Measurements from ENCODE around the gene AGRN. TPM values are rescaled to one million over a fixed set of nuclear protein-coding genes. Genes with fewer than 3 reads are reported as not detected.
A peak's percentile ranks its signal among the peaks of the same experiment; 100 is the strongest.

AGRN gene
- total RNA-seq, 3 donors from 2014 or later (not counting 1 experiment from before 2014, with no cell fraction given): 4.1 to 5.0 (median 4.6) TPM

DNA sequence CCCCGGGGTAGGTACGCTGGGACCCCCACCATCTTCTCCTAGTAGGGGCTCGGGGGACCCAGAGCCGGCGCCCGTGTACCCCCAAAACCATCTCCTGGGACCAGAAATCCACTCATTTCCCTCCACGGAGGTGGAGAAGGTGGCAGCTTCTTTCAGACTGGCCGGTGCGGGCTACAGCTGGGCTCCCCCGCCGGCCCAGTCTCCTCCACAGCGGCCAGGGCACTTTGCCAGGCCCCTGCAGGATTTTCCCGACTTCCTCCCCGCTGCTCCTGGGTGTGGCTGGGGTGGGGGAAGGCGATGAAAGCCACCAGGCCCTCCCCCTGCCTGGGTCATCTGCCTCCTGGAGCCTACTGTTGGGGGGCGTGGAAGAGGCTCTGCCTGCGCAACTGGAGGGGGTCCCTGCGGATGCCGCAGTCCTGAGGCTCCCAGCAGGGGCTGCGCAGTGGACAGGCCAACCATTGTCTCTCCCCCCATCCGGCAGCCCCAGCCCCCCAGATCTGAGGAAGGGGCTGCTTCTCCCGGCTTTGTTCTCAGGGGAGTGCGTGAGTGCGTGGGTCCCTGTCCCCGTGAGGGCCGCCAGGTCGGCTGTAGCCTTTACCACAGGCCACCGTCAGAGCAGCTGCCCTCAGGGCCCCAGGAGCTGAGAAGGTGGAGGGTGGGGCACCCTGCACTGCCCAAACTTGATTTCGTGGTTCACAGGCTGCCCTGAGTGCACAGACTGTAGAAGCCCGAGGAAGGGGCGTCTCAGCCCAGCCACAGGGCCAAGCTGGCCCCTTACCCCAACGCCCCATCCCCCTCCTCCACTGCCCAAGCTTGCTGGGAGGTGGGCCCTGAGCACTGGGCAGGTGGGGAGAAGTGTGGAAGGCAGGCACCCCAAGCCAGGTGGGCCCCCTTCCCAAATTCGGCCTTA is 1.3 kb downstream of the AGRN start:
- no peak for ATAC-seq
- H3K4me3 Mint-ChIP-seq: peak overlapping the region; percentile 72
- peaks cover 0 to 18% of the 10 kb centered on the region in 2 donors for H3K4me1 Mint-ChIP-seq
- no peaks in the 10 kb centered on the region for H3K36me3 Mint-ChIP-seq
- intact Hi-C loops (cut with micrococcal nuclease): no loop called here
- WGBS (ENCODE audit: insufficient coverage): 31% methylated on average over 32 of the region's 33 CpGs
- Histone ChIP-seq H3K36me3 (ENCODE audit: control insufficient read depth, insufficient read depth, low read length) (no peaks in the 10 kb centered on the region), H3K4me1 (ENCODE audit: control insufficient read depth, insufficient read depth, low read length) (peaks cover 24% of the 10 kb centered on the region), H3K4me3 (ENCODE audit: low read length) (no peak overlapping the region), H3K27me3 (ENCODE audit: control insufficient read depth, insufficient read depth, low read length) (peaks cover 11% of the 10 kb centered on the region), H3K9me3 (ENCODE audit: control insufficient read depth, insufficient read depth, low read length) (no peaks in the 10 kb centered on the region), H3K27ac (ENCODE audit: low read length) (no peak overlapping the region)
- no peak overlapping the region for H3K27ac Mint-ChIP-seq
- TF ChIP-seq, protein P1, sequence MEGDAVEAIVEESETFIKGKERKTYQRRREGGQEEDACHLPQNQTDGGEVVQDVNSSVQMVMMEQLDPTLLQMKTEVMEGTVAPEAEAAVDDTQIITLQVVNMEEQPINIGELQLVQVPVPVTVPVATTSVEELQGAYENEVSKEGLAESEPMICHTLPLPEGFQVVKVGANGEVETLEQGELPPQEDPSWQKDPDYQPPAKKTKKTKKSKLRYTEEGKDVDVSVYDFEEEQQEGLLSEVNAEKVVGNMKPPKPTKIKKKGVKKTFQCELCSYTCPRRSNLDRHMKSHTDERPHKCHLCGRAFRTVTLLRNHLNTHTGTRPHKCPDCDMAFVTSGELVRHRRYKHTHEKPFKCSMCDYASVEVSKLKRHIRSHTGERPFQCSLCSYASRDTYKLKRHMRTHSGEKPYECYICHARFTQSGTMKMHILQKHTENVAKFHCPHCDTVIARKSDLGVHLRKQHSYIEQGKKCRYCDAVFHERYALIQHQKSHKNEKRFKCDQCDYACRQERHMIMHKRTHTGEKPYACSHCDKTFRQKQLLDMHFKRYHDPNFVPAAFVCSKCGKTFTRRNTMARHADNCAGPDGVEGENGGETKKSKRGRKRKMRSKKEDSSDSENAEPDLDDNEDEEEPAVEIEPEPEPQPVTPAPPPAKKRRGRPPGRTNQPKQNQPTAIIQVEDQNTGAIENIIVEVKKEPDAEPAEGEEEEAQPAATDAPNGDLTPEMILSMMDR (IDR thresholded peaks at IDR 0.05): no peak
- H3K27me3 Mint-ChIP-seq (ENCODE audit: low read depth in 2 of 2): peaks cover 0 to 9% of the 10 kb centered on the region in 2 donors
- no peak for DNase-seq
- H3K9me3 Mint-ChIP-seq: no peaks in the 10 kb centered on the region

DNA sequence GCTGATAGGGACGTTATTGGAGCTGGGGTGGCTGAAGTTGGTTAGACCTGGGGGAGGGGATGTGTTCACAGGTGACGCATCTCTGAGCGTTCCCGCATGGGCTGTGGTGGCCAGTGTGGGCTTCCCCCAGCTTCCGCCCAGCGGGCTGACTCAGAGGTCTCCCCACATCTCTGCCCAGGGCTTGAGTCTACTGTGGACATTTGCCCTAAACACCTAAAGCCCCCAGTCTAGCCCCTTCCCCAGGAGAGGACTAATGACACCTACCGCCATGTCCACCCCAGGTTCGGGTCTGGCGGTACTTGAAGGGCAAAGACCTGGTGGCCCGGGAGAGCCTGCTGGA is 2.0 kb downstream of the AGRN start:
- Histone ChIP-seq H3K27ac (ENCODE audit: low read length) (no peak overlapping the region), H3K4me1 (ENCODE audit: control insufficient read depth, insufficient read depth, low read length) (peaks cover 24% of the 10 kb centered on the region), H3K27me3 (ENCODE audit: control insufficient read depth, insufficient read depth, low read length) (peaks cover 11% of the 10 kb centered on the region), H3K4me3 (ENCODE audit: low read length) (no peak overlapping the region), H3K36me3 (ENCODE audit: control insufficient read depth, insufficient read depth, low read length) (no peaks in the 10 kb centered on the region), H3K9me3 (ENCODE audit: control insufficient read depth, insufficient read depth, low read length) (no peaks in the 10 kb centered on the region)
- no peak overlapping the region for H3K27ac Mint-ChIP-seq
- H3K4me1 Mint-ChIP-seq: peaks cover 0 to 18% of the 10 kb centered on the region in 2 donors
- TF ChIP-seq, protein P1 (IDR thresholded peaks at IDR 0.05): no peak
- DNase-seq (no peak), ATAC-seq (no peak)
- H3K27me3 Mint-ChIP-seq (ENCODE audit: low read depth in 2 of 2): peaks cover 0 to 9% of the 10 kb centered on the region in 2 donors
- H3K4me3 Mint-ChIP-seq: no peak overlapping the region
- no peaks in the 10 kb centered on the region for H3K9me3 Mint-ChIP-seq
- no peaks in the 10 kb centered on the region for H3K36me3 Mint-ChIP-seq
- 67% methylated on average over 10 of the region's 10 CpGs for whole genome bisulfite sequencing (ENCODE audit: insufficient coverage)
- intact Hi-C loops (cut with micrococcal nuclease): no loop called here

DNA sequence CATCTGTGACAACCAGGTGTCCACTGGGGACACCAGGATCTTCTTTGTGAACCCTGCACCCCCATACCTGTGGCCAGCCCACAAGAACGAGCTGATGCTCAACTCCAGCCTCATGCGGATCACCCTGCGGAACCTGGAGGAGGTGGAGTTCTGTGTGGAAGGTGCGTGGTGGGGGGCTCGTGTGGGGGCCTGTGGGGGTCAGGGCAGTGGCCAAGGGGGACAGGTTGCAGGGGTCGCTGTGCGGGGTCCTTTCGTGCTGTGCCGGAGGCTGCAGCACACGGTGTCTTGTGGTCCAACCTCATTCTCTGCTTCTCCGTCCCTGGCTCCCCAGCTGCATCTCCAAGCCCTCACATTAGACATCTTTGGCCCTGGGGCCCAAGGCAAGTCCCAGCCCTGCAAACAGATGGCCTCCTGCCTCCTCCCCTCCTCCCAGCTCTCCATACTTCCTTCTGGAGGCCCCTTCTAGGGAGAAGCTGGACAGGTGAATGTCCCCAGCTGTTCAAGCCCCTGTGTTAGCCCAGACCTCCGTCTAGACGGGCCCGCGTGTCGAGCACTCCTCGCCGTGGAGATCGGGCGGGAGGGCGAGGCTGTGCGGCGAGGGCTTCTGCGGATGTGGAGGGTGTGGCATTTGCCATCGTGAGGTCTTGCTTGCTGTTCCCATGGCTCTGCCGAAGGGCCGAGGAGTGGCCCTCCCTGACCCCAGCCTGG is 2.5 kb downstream of the AGRN start:
- H3K36me3 Mint-ChIP-seq: no peaks in the 10 kb centered on the region
- H3K27ac ChIP-seq (ENCODE audit: low read length): no peak overlapping the region
- H3K27me3 ChIP-seq (ENCODE audit: control insufficient read depth, insufficient read depth, low read length): peaks cover 11% of the 10 kb centered on the region
- TF ChIP-seq, protein P1 (IDR thresholded peaks at IDR 0.05): no peak
- no peak overlapping the region for H3K4me3 ChIP-seq (ENCODE audit: low read length)
- ATAC-seq (no peak), DNase-seq (no peak)
- no peak overlapping the region for H3K27ac Mint-ChIP-seq
- H3K4me1 Mint-ChIP-seq: peaks cover 0 to 14% of the 10 kb centered on the region in 2 donors
- intact Hi-C loops (cut with micrococcal nuclease): no loop called here
- peaks cover 0 to 9% of the 10 kb centered on the region in 2 donors for H3K27me3 Mint-ChIP-seq (ENCODE audit: low read depth in 2 of 2)
- no peaks in the 10 kb centered on the region for H3K9me3 Mint-ChIP-seq
- H3K9me3 ChIP-seq (ENCODE audit: control insufficient read depth, insufficient read depth, low read length): no peaks in the 10 kb centered on the region
- H3K4me1 ChIP-seq (ENCODE audit: control insufficient read depth, insufficient read depth, low read length): peaks cover 24% of the 10 kb centered on the region
- no peaks in the 10 kb centered on the region for H3K36me3 ChIP-seq (ENCODE audit: control insufficient read depth, insufficient read depth, low read length)
- no peak overlapping the region for H3K4me3 Mint-ChIP-seq
- 65% methylated on average over 27 of the region's 27 CpGs for WGBS (ENCODE audit: insufficient coverage)
